IMR-90 (cell line): ENCODE measurements around the gene CCDC177. TPM values are rescaled to one million over a fixed set of nuclear protein-coding genes. Genes with fewer than 3 reads are reported as not detected.

Experiments used
- ATAC-seq: fragments of 200-7000 bp; cut with Tn5 transposase; 2 replicates; pipeline ENCODE4 v1.9.1; 2020; ENCODE audit warnings: low read depth, mild to moderate bottlenecking, moderate library complexity
- BruUV-seq: library from RNA; stranded (reverse); fragments of 400-500 nt; replicated peaks from 2 replicates; lab custom pipeline; 2021; lab: Mats Ljungman, UMichigan
- CTCF ChIA-PET: fragments of 300-600 bp; formaldehyde crosslinking; extraction: SDS; loops from one replicate; lab custom pipeline; 2021; ENCODE audit warnings: antibody characterized with exemption; lab: Yijun Ruan, JAX
- POLR2A ChIA-PET: fragments of 300-600 bp; sonication (Branson Sonifier 250); formaldehyde crosslinking; loops from one replicate; lab custom pipeline; 2022; ENCODE audit warnings: antibody characterized with exemption; ENCODE audit not compliant: unreplicated experiment; lab: Charles Lee
- DNase-seq: peaks from one replicate; pipeline ENCODE4 v3.0.0; 2013
- H2AFZ ChIP-seq: replicated peaks from 2 replicates; pipeline ENCODE3; 2013; ENCODE audit warnings: low read length, mild to moderate bottlenecking; ENCODE audit not compliant: poor library complexity
- H2AK5ac ChIP-seq: 2 replicates; pipeline ENCODE4 v1.6.1; 2013; ENCODE audit warnings: low read depth, low read length, inconsistent platforms
- H2AK9ac ChIP-seq: replicated peaks from 2 replicates; pipeline ENCODE3; 2013; ENCODE audit warnings: mild to moderate bottlenecking, low read depth, low read length, moderate library complexity; ENCODE audit not compliant: poor library complexity
- H2BK120ac ChIP-seq: 2 replicates; pipeline ENCODE4 v1.6.1; 2013; ENCODE audit warnings: low read depth, low read length, inconsistent platforms
- H2BK15ac ChIP-seq: 3 replicates; pipeline ENCODE4 v1.6.1; 2013; ENCODE audit warnings: low read depth, low read length, inconsistent platforms
- H2BK20ac ChIP-seq: 2 replicates; pipeline ENCODE4 v1.6.1; 2013; ENCODE audit warnings: low read depth, mild to moderate bottlenecking, inconsistent platforms, low read length, moderate library complexity
- H2BK5ac ChIP-seq: 2 replicates; pipeline ENCODE4 v1.6.1; 2013; ENCODE audit warnings: mild to moderate bottlenecking, low read depth, low read length, inconsistent platforms; ENCODE audit not compliant: poor library complexity, severe bottlenecking
- H3K14ac ChIP-seq: replicated peaks from 2 replicates; pipeline ENCODE4 v1.6.1; 2013; ENCODE audit warnings: low read depth, low read length, inconsistent platforms
- H3K18ac ChIP-seq: 2 replicates; pipeline ENCODE4 v1.6.1; 2013; ENCODE audit warnings: low read depth, low read length, control low read depth
- H3K23ac ChIP-seq: 2 replicates; pipeline ENCODE4 v1.6.1; 2013; ENCODE audit warnings: low read depth, low read length, inconsistent platforms
- H3K27ac ChIP-seq: 2 replicates; pipeline ENCODE4 v1.5.1; 2013; ENCODE audit warnings: mild to moderate bottlenecking, control low read depth, low read length; ENCODE audit not compliant: insufficient read depth
- H3K27me3 ChIP-seq: 2 replicates; pipeline ENCODE4 v1.6.1; 2013; ENCODE audit warnings: low read length; ENCODE audit not compliant: control insufficient read depth, insufficient read depth
- H3K36me3 ChIP-seq: 2 replicates; pipeline ENCODE4 v1.6.1; 2013; ENCODE audit warnings: low read length, mixed read lengths; ENCODE audit not compliant: control insufficient read depth, insufficient read depth
- H3K4ac ChIP-seq: 2 replicates; pipeline ENCODE4 v1.6.1; 2013; ENCODE audit warnings: low read depth, low read length, inconsistent platforms
- H3K4me1 ChIP-seq: 2 replicates; pipeline ENCODE4 v1.6.1; 2013; ENCODE audit warnings: low read length, mixed read lengths; ENCODE audit not compliant: control insufficient read depth, insufficient read depth
- H3K4me2 ChIP-seq: 2 replicates; pipeline ENCODE4 v1.6.1; 2013; ENCODE audit warnings: low read depth, mild to moderate bottlenecking, control low read depth, low read length, moderate library complexity
- H3K4me3 ChIP-seq: 2 replicates; pipeline ENCODE4 v1.5.1; 2013; ENCODE audit warnings: low read depth, mild to moderate bottlenecking, control low read depth, low read length, moderate library complexity; ENCODE audit not compliant: insufficient read depth
- H3K56ac ChIP-seq: 2 replicates; pipeline ENCODE4 v1.6.1; 2013; ENCODE audit warnings: low read length, inconsistent platforms; ENCODE audit not compliant: insufficient read depth; ENCODE audit errors: extremely low read depth
- H3K79me1 ChIP-seq, 2 experiments: 2 replicates each; pipeline ENCODE4 v1.6.1; 2013; ENCODE audit warnings: low read length in 2 of 2, inconsistent platforms in 1 of 2, low read depth in 1 of 2
- H3K9ac ChIP-seq: 2 replicates; pipeline ENCODE4 v1.6.1; 2013; ENCODE audit warnings: low read depth, low read length, control low read depth
- H3K9me1 ChIP-seq: 2 replicates; pipeline ENCODE4 v1.6.1; 2013; ENCODE audit warnings: low read length, inconsistent platforms; ENCODE audit not compliant: insufficient read depth
- H3K9me3 ChIP-seq: 2 replicates; pipeline ENCODE4 v1.6.1; 2013; ENCODE audit warnings: low read length; ENCODE audit not compliant: control insufficient read depth, insufficient read depth
- H4K20me1 ChIP-seq: 2 replicates; pipeline ENCODE4 v1.6.1; 2013; ENCODE audit warnings: low read length, inconsistent platforms; ENCODE audit not compliant: insufficient read depth
- H4K5ac ChIP-seq: 2 replicates; pipeline ENCODE4 v1.6.1; 2013; ENCODE audit warnings: mild to moderate bottlenecking, low read depth, low read length, control low read depth
- H4K8ac ChIP-seq, 2 experiments: 2 replicates each; pipeline ENCODE4 v1.6.1; 2013; ENCODE audit warnings: low read depth in 2 of 2, low read length in 2 of 2, control low read depth in 1 of 2, inconsistent platforms in 1 of 2
- H4K91ac ChIP-seq: 2 replicates; pipeline ENCODE4 v1.6.1; 2013; ENCODE audit warnings: low read depth, low read length, inconsistent platforms; ENCODE audit not compliant: insufficient read depth
- BHLHE40 ChIP-seq: fragments of 150-350 bp; IDR thresholded peaks from 2 replicates; pipeline ENCODE4 v1.6.1; 2016; ENCODE audit warnings: mild to moderate bottlenecking, low read depth, low read length
- CEBPB ChIP-seq: IDR thresholded peaks from 2 replicates; pipeline ENCODE4 v1.6.1; 2012; ENCODE audit warnings: low read depth, low read length, improper control_type of control experiment
- CHD1 ChIP-seq: IDR thresholded peaks from 2 replicates; pipeline ENCODE4 v1.6.1; 2012; ENCODE audit warnings: low read depth, low read length, improper control_type of control experiment
- FOS ChIP-seq: fragments of 150-350 bp; IDR thresholded peaks from 2 replicates; pipeline ENCODE4 v1.6.1; 2016; ENCODE audit warnings: low read depth, low read length
- MAFK ChIP-seq: IDR thresholded peaks from 2 replicates; pipeline ENCODE4 v1.6.1; 2012; ENCODE audit warnings: low read depth, low read length, improper control_type of control experiment
- MAZ ChIP-seq: IDR thresholded peaks from 2 replicates; pipeline ENCODE4 v1.6.1; 2012; ENCODE audit warnings: low read depth, mild to moderate bottlenecking, low read length, improper control_type of control experiment, moderate library complexity, borderline replicate concordance
- MXI1 ChIP-seq: IDR thresholded peaks from 2 replicates; pipeline ENCODE4 v1.6.1; 2012; ENCODE audit warnings: low read depth, mild to moderate bottlenecking, low read length, moderate library complexity, borderline replicate concordance
- NFE2L2 ChIP-seq: fragments of 150-350 bp; IDR thresholded peaks from 2 replicates; pipeline ENCODE4 v1.6.1; 2016; ENCODE audit warnings: low read depth, mild to moderate bottlenecking, low read length
- POLR2A ChIP-seq: IDR thresholded peaks from 2 replicates; pipeline ENCODE4 v1.6.1; 2012; ENCODE audit warnings: mild to moderate bottlenecking, low read depth, low read length
- RAD21 ChIP-seq: IDR thresholded peaks from 2 replicates; pipeline ENCODE4 v1.6.1; 2012; ENCODE audit warnings: low read length, improper control_type of control experiment
- RCOR1 ChIP-seq: IDR thresholded peaks from 2 replicates; pipeline ENCODE4 v1.6.1; 2012; ENCODE audit warnings: mild to moderate bottlenecking, low read length, improper control_type of control experiment; ENCODE audit not compliant: insufficient replicate concordance
- RFX5 ChIP-seq: IDR thresholded peaks from 2 replicates; pipeline ENCODE4 v1.8.0; 2012; ENCODE audit warnings: low read depth, mild to moderate bottlenecking, low read length, moderate library complexity
- SMC3 ChIP-seq: fragments of 150-350 bp; IDR thresholded peaks from 2 replicates; pipeline ENCODE4 v1.6.1; 2016; ENCODE audit warnings: low read depth, mild to moderate bottlenecking, antibody characterized with exemption, low read length, moderate library complexity
- WGBS, 2 experiments: methylation state at CpG; one replicate each; pipeline versions ENCODE4 v1.1.5 to v1.1.7; 2013; ENCODE audit warnings: missing lambda C conversion rate in 2 of 2; ENCODE audit not compliant: insufficient read length in 1 of 2; ENCODE audit errors: extremely low coverage in 2 of 2; 5-methylcytosine and 5-hydroxymethylcytosine counted together
- dilution Hi-C: fragments of 300-500 bp; cut with HindIII; formaldehyde crosslinking; loops from one replicate; pipeline ENCODE4 v1.14.3; 2018; ENCODE audit warnings: low sequenced_read_pairs; ENCODE audit not compliant: unreplicated experiment
- in situ Hi-C: fragments of 300-500 bp; cut with MboI; formaldehyde crosslinking; loops from 3 replicates; pipeline ENCODE4 v1.14.3; 2019; ENCODE audit warnings: low sequenced_read_pairs, inconsistent platforms, mixed read lengths
- intact Hi-C: fragments of 100-400 bp; cut with micrococcal nuclease; formaldehyde crosslinking; loops from 2 replicates; pipeline ENCODE4 v1.10.0; 2022
- polyA plus RNA-seq, 3 experiments: library from polyadenylated mRNA; depleted of rRNA; stranded (reverse); fragments of >200 nt; gene quantifications; 2 replicates each; pipeline ENCODE4 v1.2.3, GENCODE V29; 2012; ENCODE audit warnings: low replicate concordance in 1 of 3
- total RNA-seq: library from RNA; depleted of rRNA; stranded (reverse); fragments of >200 nt; gene quantifications from 2 replicates; pipeline ENCODE4 v1.2.3, GENCODE V29; 2012
- TF ChIP-seq, protein P1 (sequence below): fragments of 150-350 bp; IDR thresholded peaks from 2 replicates; pipeline ENCODE4 v1.6.1; 2017; ENCODE audit warnings: mild to moderate bottlenecking, antibody characterized with exemption, low read length, low read depth
- TF ChIP-seq, protein P2 (sequence below): conservative IDR thresholded peaks from 2 replicates; pipeline ENCODE4 v1.5.1; 2012; ENCODE audit warnings: mild to moderate bottlenecking, low read depth, low read length, improper control_type of control experiment
- TF ChIP-seq, protein P3 (sequence below): fragments of 150-350 bp; IDR thresholded peaks from 2 replicates; pipeline ENCODE4 v1.6.1; 2016; ENCODE audit warnings: low read depth, mild to moderate bottlenecking, low read length, moderate library complexity, borderline replicate concordance

Gene CCDC177
- total and polyA plus RNA-seq, 2 of the 4 experiments (the other 2 are of a cell fraction): not detected

DNA sequence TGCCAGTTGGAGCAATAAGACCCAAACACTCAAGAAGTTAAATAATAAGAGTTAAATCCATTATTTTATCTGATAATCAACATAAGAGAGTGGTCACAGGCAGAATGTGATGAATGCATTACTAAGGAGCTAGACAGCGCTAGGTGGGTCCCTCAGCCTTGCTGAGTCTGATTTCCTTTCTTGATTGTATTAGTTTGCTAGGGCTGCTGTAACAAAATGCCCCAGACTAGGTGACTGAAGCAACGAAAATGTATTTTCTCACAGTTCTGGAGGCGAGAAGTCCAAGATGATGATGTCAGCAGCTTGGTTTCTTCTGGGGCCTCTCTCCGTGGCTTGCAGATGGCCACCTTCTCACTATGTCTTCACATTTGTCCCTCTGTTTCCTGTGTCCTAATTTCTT, 8.2 kb upstream of the CCDC177 start:
- no peaks in the 10 kb centered on the region for H3K79me1 ChIP-seq
- no peak for ATAC-seq
- H3K27me3 ChIP-seq: peaks cover 8% of the 10 kb centered on the region
- no peak overlapping the region; the same call in 2 of the 3 replicates for H2BK15ac ChIP-seq
- H2BK120ac ChIP-seq: peak overlapping the region; percentile 2; the same call in 1 of the 2 replicates
- no peaks in the 10 kb centered on the region for H3K36me3 ChIP-seq
- no peak overlapping the region for H3K56ac ChIP-seq
- no peak overlapping the region for H3K27ac ChIP-seq
- no peak overlapping the region for H2BK5ac ChIP-seq
- 60% methylated on average over 2 of the region's 4 CpGs; no CpG with 5 or more reads in 1 of the 2 experiments for WGBS, 2 experiments
- H2AK5ac ChIP-seq: no peak overlapping the region
- no peaks in the 10 kb centered on the region for H4K20me1 ChIP-seq
- no peaks in the 10 kb centered on the region for H3K4me1 ChIP-seq
- 0 out of 2 replicates have a peak, but pooled peaks cover 6% of the 10 kb centered on the region for H3K9me1 ChIP-seq
- no peak overlapping the region for H3K4me2 ChIP-seq
- no peak overlapping the region for H4K91ac ChIP-seq
- no TSS peak for BruUV-seq
- ChIA-PET POLR2A (no interaction called here), CTCF (no interaction called here)
- H3K4ac ChIP-seq: no peak overlapping the region
- no peak overlapping the region for H3K23ac ChIP-seq
- in situ Hi-C loops: loop anchor here (5.0 to 25.0 kb wide), 2 partner anchors 144 to 429 kb away; no protein-coding TSS in a partner anchor
- no peak overlapping the region for H3K18ac ChIP-seq
- H4K5ac ChIP-seq: no peak overlapping the region
- H2AK9ac ChIP-seq: no peak overlapping the region
- TF ChIP-seq SMC3 (no peak), RFX5 (no peak), CHD1 (no peak), POLR2A (no peak), CEBPB (no peak), MXI1 (no peak), FOS (no peak), MAFK (no peak), NFE2L2 (no peak), RAD21 (no peak), MAZ (no peak), BHLHE40 (no peak), RCOR1 (no peak)
- TF ChIP-seq, protein P1, sequence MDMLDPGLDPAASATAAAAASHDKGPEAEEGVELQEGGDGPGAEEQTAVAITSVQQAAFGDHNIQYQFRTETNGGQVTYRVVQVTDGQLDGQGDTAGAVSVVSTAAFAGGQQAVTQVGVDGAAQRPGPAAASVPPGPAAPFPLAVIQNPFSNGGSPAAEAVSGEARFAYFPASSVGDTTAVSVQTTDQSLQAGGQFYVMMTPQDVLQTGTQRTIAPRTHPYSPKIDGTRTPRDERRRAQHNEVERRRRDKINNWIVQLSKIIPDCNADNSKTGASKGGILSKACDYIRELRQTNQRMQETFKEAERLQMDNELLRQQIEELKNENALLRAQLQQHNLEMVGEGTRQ: no peak
- TF ChIP-seq, protein P2, sequence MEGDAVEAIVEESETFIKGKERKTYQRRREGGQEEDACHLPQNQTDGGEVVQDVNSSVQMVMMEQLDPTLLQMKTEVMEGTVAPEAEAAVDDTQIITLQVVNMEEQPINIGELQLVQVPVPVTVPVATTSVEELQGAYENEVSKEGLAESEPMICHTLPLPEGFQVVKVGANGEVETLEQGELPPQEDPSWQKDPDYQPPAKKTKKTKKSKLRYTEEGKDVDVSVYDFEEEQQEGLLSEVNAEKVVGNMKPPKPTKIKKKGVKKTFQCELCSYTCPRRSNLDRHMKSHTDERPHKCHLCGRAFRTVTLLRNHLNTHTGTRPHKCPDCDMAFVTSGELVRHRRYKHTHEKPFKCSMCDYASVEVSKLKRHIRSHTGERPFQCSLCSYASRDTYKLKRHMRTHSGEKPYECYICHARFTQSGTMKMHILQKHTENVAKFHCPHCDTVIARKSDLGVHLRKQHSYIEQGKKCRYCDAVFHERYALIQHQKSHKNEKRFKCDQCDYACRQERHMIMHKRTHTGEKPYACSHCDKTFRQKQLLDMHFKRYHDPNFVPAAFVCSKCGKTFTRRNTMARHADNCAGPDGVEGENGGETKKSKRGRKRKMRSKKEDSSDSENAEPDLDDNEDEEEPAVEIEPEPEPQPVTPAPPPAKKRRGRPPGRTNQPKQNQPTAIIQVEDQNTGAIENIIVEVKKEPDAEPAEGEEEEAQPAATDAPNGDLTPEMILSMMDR: no peak
- TF ChIP-seq, protein P3, sequence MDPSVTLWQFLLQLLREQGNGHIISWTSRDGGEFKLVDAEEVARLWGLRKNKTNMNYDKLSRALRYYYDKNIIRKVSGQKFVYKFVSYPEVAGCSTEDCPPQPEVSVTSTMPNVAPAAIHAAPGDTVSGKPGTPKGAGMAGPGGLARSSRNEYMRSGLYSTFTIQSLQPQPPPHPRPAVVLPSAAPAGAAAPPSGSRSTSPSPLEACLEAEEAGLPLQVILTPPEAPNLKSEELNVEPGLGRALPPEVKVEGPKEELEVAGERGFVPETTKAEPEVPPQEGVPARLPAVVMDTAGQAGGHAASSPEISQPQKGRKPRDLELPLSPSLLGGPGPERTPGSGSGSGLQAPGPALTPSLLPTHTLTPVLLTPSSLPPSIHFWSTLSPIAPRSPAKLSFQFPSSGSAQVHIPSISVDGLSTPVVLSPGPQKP: no peak
- intact Hi-C loops: no loop called here
- dilution Hi-C loops: no loop called here
- H3K4me3 ChIP-seq: no peak overlapping the region
- no peak overlapping the region for H3K14ac ChIP-seq
- no peak overlapping the region for H3K9ac ChIP-seq
- no peak overlapping the region for H2BK20ac ChIP-seq
- DNase-seq: no peak
- H4K8ac ChIP-seq: no peak overlapping the region
- H3K9me3 ChIP-seq: no peaks in the 10 kb centered on the region
- no peak overlapping the region for H2AFZ ChIP-seq
